Osteoblast (primary cell): ENCODE data around the gene SPTB. TPM values are rescaled to one million over a fixed set of nuclear protein-coding genes. Genes with fewer than 3 reads are reported as not detected.

Experiments
- DNase-seq: peaks from one replicate; pipeline ENCODE4 v3.0.0; 2011; ENCODE audit warnings: low spot score, mixed read lengths; ENCODE audit not compliant: insufficient read length; ENCODE audit errors: missing footprints
- H2AFZ ChIP-seq: 2 replicates; pipeline ENCODE4 v1.6.0; 2011; ENCODE audit warnings: mild to moderate bottlenecking, low read length
- H3K27ac ChIP-seq: 2 replicates; pipeline ENCODE4 v1.5.1; 2011; ENCODE audit warnings: mild to moderate bottlenecking, low read depth, low read length, moderate library complexity
- H3K27me3 ChIP-seq: 2 replicates; pipeline ENCODE4 v1.6.0; 2012; ENCODE audit warnings: mild to moderate bottlenecking, control low read depth, inconsistent platforms, low read length, moderate library complexity; ENCODE audit not compliant: insufficient read depth
- H3K36me3 ChIP-seq: 2 replicates; pipeline ENCODE4 v1.5.1; 2011; ENCODE audit warnings: mild to moderate bottlenecking, low read length, control low read depth, moderate library complexity; ENCODE audit not compliant: insufficient read depth
- H3K4me1 ChIP-seq: 2 replicates; pipeline ENCODE4 v1.5.1; 2011; ENCODE audit warnings: mild to moderate bottlenecking, low read length, control low read depth, moderate library complexity; ENCODE audit not compliant: insufficient read depth
- H3K4me2 ChIP-seq: 2 replicates; pipeline ENCODE4 v1.6.0; 2011; ENCODE audit warnings: mild to moderate bottlenecking, low read length; ENCODE audit not compliant: insufficient read depth
- H3K4me3 ChIP-seq: fragments of 200-600 bp; sonication (generic); 3 replicates; pipeline ENCODE4 v1.5.1; 2012; ENCODE audit warnings: mild to moderate bottlenecking, low read length, inconsistent platforms; ENCODE audit not compliant: insufficient read depth
- H3K79me2 ChIP-seq: 2 replicates; pipeline ENCODE4 v1.6.0; 2012; ENCODE audit warnings: mild to moderate bottlenecking, low read length, control low read depth, inconsistent platforms; ENCODE audit not compliant: insufficient read depth
- H3K9me3 ChIP-seq: 2 replicates; pipeline ENCODE4 v1.5.1; 2011; ENCODE audit warnings: low read depth, low read length, control low read depth
- H4K20me1 ChIP-seq: 2 replicates; pipeline ENCODE4 v1.6.0; 2012; ENCODE audit warnings: mild to moderate bottlenecking, low read length, control low read depth; ENCODE audit not compliant: insufficient read depth
- total RNA-seq: library from RNA; depleted of rRNA; stranded (reverse); fragments of >200 nt; gene quantifications from 2 replicates; pipeline ENCODE4 v1.2.3, GENCODE V29; 2012
- TF ChIP-seq, protein P1 (sequence below): IDR thresholded peaks from 2 replicates; pipeline ENCODE4 v1.5.1; 2011; ENCODE audit warnings: mild to moderate bottlenecking, low read depth, low read length, moderate library complexity; ENCODE audit errors: extremely low read depth

SPTB gene
- total RNA-seq, 1 donor, result under 0.01 TPM

DNA sequence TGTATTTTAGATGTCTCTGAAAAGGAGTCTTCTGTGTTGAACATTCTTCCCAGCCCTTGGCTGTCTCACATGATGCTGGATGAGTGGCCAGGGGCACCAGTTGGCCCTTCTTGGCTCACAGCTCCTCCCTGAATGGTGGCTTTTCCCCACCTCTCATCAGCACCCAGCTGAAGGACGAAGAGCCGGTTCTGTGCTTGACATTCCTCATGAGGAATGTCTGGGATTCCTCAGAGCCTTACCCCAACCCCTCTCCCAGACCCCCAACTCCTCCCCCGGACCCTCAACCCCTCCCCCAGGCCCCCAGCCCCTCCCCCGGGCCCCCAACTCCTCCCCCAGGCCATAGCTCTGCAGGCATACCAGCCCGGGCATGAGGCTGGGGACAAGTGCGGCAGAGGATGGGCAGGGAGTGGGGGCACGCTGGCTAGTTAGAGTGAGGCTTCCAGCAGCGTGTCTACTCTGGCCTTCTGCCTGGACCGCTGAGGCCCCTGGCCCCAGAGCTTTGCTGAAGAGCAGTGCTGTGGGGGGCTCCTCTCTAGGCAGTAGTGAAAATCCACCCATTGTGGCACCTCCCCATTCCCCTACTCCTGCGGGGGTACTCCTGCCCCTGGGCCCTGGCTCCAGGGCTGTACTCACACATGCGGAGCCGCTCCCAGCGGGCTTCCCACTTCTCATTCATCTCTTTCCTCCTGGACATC lies 111.2 kb downstream of the SPTB start:
- Histone ChIP-seq H3K4me2 (no peak overlapping the region), H3K27me3 (peaks cover 10% of the 10 kb centered on the region), H3K4me3 (no peak overlapping the region), H2AFZ (no peak overlapping the region), H3K4me1 (peaks cover 9% of the 10 kb centered on the region), H3K9me3 (no peaks in the 10 kb centered on the region), H3K36me3 (no peaks in the 10 kb centered on the region), H4K20me1 (no peaks in the 10 kb centered on the region), H3K27ac (no peak overlapping the region), H3K79me2 (no peaks in the 10 kb centered on the region)
- TF ChIP-seq, protein P1, sequence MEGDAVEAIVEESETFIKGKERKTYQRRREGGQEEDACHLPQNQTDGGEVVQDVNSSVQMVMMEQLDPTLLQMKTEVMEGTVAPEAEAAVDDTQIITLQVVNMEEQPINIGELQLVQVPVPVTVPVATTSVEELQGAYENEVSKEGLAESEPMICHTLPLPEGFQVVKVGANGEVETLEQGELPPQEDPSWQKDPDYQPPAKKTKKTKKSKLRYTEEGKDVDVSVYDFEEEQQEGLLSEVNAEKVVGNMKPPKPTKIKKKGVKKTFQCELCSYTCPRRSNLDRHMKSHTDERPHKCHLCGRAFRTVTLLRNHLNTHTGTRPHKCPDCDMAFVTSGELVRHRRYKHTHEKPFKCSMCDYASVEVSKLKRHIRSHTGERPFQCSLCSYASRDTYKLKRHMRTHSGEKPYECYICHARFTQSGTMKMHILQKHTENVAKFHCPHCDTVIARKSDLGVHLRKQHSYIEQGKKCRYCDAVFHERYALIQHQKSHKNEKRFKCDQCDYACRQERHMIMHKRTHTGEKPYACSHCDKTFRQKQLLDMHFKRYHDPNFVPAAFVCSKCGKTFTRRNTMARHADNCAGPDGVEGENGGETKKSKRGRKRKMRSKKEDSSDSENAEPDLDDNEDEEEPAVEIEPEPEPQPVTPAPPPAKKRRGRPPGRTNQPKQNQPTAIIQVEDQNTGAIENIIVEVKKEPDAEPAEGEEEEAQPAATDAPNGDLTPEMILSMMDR, result no peak
- DNase-seq, result no peak

DNA sequence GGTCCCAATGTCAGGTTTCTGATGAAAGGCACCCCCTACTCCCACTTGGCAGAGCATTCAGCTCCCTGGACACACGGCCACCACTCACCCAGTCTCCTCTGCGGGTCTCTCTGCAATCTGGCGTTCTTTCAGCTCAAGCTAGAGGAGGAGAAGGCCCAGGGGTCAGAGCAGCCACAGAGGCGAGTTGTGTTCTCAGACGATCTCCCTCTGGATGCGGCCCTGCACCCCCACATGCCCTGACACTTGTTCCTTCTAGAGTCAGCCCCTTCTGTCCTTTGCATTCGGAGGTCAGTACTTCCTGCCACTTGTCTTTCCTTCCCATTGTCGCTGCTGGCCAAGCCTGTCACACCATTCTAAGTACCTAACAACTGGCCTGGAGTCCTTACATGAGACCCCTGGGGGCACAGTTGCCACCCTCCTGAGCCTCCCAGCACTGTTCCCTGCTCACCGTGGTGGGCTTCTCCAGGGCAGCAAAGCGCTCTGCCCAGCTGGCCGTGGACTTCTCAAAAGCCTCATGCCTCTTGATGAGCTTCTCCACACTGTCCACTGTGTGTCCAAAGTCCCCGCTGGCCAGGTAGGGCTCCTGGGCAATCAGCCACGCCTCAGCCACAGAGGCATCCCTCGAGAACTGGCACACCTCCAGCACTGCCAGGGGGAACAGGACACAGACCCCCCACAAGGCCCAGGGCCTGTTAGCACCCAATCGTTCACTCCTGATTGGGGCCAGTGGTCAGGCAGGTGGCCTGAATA lies 112.3 kb downstream of the SPTB start:
- peaks cover 6% of the 10 kb centered on the region for H3K27me3 ChIP-seq
- H3K4me3 ChIP-seq, result no peak overlapping the region
- no peak overlapping the region for H2AFZ ChIP-seq
- DNase-seq, result no peak
- no peaks in the 10 kb centered on the region for H3K36me3 ChIP-seq
- TF ChIP-seq, protein P1, result no peak
- H3K4me2 ChIP-seq, result no peak overlapping the region
- no peak overlapping the region for H3K27ac ChIP-seq
- no peaks in the 10 kb centered on the region for H4K20me1 ChIP-seq
- H3K79me2 ChIP-seq, result no peaks in the 10 kb centered on the region
- peaks cover 14% of the 10 kb centered on the region for H3K4me1 ChIP-seq
- H3K9me3 ChIP-seq, result no peaks in the 10 kb centered on the region

DNA sequence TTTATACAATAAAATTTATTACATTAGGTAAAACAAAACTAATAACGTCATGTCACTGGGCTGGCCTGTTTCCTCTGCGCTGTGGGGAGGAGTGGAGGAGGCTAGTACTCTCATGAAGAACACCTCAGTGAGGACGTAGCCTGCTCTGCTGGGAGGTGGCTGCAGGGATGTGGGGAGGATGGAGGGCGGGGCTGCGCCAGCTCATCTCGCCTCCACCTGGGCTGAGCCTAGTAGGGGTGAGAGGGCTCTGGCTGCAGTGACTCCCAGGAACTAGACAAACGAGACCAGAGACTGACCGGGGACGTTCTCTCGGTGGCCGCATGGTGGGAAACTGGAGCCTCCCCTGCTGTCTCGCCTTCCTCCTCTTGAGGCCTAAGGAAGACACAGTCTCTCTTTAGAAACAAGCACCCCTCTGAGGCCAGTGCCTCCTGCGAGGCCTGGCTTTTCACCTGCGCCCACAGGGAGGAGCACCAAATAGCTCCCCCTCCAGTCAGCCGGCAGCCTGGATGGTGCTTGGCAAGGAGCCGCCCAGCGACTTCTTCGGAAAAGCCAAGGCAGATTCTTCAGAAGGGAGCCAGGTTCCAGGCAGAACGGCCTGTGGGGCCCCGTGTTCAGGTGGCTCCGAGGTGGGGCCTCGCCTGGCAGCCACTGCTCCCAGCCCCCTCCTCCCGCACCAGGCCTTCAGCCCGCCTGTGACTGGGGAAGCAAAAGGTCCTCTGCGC lies 113.1 kb downstream of the SPTB start:
- Histone ChIP-seq H3K79me2 (no peaks in the 10 kb centered on the region), H2AFZ (no peak overlapping the region), H3K27ac (no peak overlapping the region), H3K9me3 (no peaks in the 10 kb centered on the region), H3K27me3 (peaks cover 8% of the 10 kb centered on the region), H3K4me1 (peaks cover 22% of the 10 kb centered on the region), H3K4me3 (no peak overlapping the region), H3K36me3 (no peaks in the 10 kb centered on the region), H4K20me1 (no peaks in the 10 kb centered on the region), H3K4me2 (no peak overlapping the region)
- no peak for DNase-seq
- TF ChIP-seq, protein P1, result no peak
